Measurements from ENCODE around the gene P2RX1. TPM values are rescaled to one million over a fixed set of nuclear protein-coding genes. Genes with fewer than 3 reads are reported as not detected.

Gene P2RX1
- polyA plus RNA-seq, 1 donor from 2014 or later = 2.4 TPM

GRCh38 chr17:3924512-3925350 lies 8.5 kb upstream of the P2RX1 start:
- H3K36me3 Mint-ChIP-seq = no peaks in the 10 kb centered on the region
- H3K4me1 Mint-ChIP-seq = peaks cover 11 to 14% (median 14%) of the 10 kb centered on the region in 3 donors
- peak overlapping the region; percentile 64 to 91 (median 76) for H3K27ac Mint-ChIP-seq

GRCh38 chr17:3923466-3924190 lies 7.4 kb upstream of the P2RX1 start:
- H3K9me3 Mint-ChIP-seq = no peaks in the 10 kb centered on the region
- H3K27ac Mint-ChIP-seq = peak overlapping the region; percentile 76 to 91 (median 85)
- H3K27me3 Mint-ChIP-seq = no peaks in the 10 kb centered on the region
- H3K4me3 Mint-ChIP-seq = peak overlapping the region in 1 of 4 donors; percentile 9
- H3K36me3 Mint-ChIP-seq = no peaks in the 10 kb centered on the region
- H3K4me1 Mint-ChIP-seq = peaks cover 11 to 15% (median 14%) of the 10 kb centered on the region in 3 donors

More at GRCh38 chr17:3924512-3925350, 8.5 kb upstream of the P2RX1 start:
- H3K27me3 Mint-ChIP-seq = no peaks in the 10 kb centered on the region
- H3K4me3 Mint-ChIP-seq = peak overlapping the region in 1 of 4 donors; percentile 34
- no peaks in the 10 kb centered on the region for H3K9me3 Mint-ChIP-seq

DNA sequence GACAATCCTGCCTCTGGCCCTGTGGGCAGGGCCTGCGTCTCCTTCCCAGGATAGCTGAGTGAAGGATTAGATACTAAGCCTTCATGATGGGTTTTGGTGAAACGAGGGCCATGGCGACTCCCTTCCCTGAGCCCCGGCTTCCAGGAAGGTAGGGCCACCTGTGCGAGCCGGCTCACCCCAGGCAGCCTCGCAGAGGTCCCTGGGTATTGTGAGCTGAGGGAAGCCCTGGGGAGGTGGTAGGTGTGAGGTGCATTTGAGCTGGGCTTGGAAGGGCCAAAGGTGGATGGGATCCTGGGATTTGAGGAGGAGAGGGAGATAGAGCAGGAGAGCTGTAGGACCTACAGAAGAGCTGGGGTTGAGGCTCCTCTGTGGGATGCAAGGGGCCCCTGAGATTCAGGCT lies 6.5 kb upstream of the P2RX1 start:
- H3K36me3 Mint-ChIP-seq = no peaks in the 10 kb centered on the region
- no peaks in the 10 kb centered on the region for H3K9me3 Mint-ChIP-seq
- H3K4me1 Mint-ChIP-seq = peaks cover 11 to 19% (median 16%) of the 10 kb centered on the region in 3 donors
- H3K4me3 Mint-ChIP-seq = peak overlapping the region in 2 of 4 donors; percentile 1 to 60
- H3K27ac Mint-ChIP-seq = peak overlapping the region; percentile 85 to 89 (median 89)
- no peaks in the 10 kb centered on the region for H3K27me3 Mint-ChIP-seq

DNA sequence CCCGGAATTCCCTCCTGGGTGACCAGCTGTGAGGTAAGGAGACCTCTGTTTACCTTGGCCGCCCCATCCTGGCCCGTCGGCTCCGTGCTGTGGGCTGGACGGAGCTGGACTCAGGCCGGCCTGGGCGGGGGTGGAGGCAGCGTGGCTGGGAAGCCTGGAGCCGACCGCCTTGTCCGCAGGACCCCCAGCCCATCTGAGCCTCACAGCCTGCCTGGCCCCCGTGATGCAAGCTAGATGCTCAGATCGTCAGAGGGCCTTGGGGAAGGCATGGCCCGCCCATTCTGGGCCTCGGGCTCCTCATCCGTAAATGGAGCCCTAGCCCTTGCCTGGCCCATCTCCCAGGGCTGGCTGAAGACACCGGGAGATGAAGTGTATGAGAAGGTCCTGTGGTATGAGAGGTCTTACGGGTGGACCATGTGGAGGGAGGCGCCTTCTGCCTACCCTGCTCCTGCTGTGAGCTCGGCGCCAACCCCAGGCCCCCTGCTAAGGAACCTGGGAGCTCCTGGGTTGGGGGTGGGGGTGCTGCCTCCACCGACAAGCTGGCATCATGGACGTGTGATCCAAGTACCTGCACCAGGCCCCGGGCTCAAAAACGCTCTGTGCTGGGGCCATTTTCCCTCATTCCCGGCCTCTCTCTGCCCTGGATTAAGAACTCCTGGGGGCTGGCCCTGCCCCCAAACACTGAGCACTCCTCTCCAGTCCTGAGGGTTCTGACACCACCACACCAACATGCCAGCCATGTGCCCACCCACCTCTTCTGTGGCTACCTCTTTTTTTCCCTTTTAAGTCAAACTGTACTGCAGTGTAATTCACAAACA lies 5.4 kb upstream of the P2RX1 start:
- Mint-ChIP-seq H3K27ac (peak overlapping the region; percentile 16 to 89 (median 85)), H3K36me3 (no peaks in the 10 kb centered on the region), H3K4me1 (peaks cover 15 to 25% (median 21%) of the 10 kb centered on the region in 3 donors), H3K27me3 (no peaks in the 10 kb centered on the region), H3K9me3 (no peaks in the 10 kb centered on the region), H3K4me3 (peak overlapping the region in 1 of 4 donors; percentile 51)

DNA sequence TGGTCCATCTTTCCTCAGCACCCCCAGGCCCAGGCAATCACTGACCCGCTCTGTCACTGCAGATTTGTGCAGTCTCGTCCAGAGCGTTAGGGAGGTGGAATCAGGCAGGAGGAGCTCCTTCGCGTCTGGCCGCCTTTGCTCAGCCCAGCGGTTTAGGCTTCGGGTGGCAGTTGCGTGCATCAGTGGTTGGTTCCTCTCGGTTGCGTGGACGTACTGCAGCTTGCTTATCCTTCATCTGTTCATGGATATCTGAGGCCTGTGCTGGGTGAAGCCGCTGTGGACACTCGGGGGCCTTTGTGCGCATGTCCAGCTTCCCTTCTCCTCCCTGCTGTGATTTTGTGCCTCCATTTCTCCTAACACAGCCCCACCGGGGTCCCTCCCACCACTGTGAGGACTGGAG lies 4.7 kb upstream of the P2RX1 start:
- H3K4me3 Mint-ChIP-seq = no peak overlapping the region
- no peaks in the 10 kb centered on the region for H3K36me3 Mint-ChIP-seq
- peaks cover 16 to 29% (median 23%) of the 10 kb centered on the region in 3 donors for H3K4me1 Mint-ChIP-seq
- no peaks in the 10 kb centered on the region for H3K9me3 Mint-ChIP-seq
- H3K27me3 Mint-ChIP-seq = no peaks in the 10 kb centered on the region
- peak overlapping the region in 2 of 3 donors; percentile 61 to 71 for H3K27ac Mint-ChIP-seq

GRCh38 chr17:3919123-3919624 lies 2.9 kb upstream of the P2RX1 start:
- no peaks in the 10 kb centered on the region for H3K27me3 Mint-ChIP-seq
- no peaks in the 10 kb centered on the region for H3K9me3 Mint-ChIP-seq
- peaks cover 24 to 46% (median 37%) of the 10 kb centered on the region in 3 donors for H3K4me1 Mint-ChIP-seq
- no peaks in the 10 kb centered on the region for H3K36me3 Mint-ChIP-seq
- peak overlapping the region in 2 of 3 donors; percentile 88 to 93 for H3K27ac Mint-ChIP-seq
- no peak overlapping the region for H3K4me3 Mint-ChIP-seq

- Mint-ChIP-seq H3K36me3 (no peaks in the 10 kb centered on the region), H3K27me3 (no peaks in the 10 kb centered on the region), H3K27ac (peak overlapping the region in 2 of 3 donors; percentile 88 to 93), H3K4me1 (peaks cover 30 to 51% (median 42%) of the 10 kb centered on the region in 3 donors), H3K4me3 (peak overlapping the region in 1 of 4 donors; percentile 45), H3K9me3 (no peaks in the 10 kb centered on the region)
Observed at GRCh38 chr17:3918372-3919122, 2.3 kb upstream of the P2RX1 start.

GRCh38 chr17:3917391-3917931 lies 1.2 kb upstream of the P2RX1 start:
- Mint-ChIP-seq H3K27ac (peak overlapping the region in 2 of 3 donors; percentile 45 to 97), H3K9me3 (no peaks in the 10 kb centered on the region), H3K4me1 (peaks cover 25 to 48% (median 45%) of the 10 kb centered on the region in 3 donors), H3K27me3 (no peaks in the 10 kb centered on the region), H3K4me3 (peak overlapping the region in 3 of 4 donors; percentile 85 to 90 (median 89)), H3K36me3 (no peaks in the 10 kb centered on the region)

DNA sequence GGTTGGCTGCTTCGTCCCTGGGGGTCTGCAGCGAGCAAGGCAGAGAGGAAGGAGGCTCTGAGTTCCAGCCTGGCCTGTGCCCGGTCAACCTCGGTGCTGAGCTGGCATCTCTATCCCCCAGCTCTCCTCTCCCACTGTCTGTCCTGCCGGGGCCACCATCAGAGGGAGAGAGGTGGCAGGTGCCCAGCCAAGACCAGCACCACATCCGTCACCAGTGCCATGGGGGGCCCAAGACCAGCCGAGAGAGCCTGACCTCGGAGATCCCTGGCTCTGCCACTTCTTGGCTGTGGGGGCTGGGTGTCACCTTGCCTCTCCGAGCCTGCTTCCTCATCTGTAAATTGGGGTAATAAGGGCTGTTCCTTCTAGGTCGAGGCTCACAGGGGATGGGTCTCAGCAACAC lies 560 bp upstream of the P2RX1 start:
- H3K27me3 Mint-ChIP-seq = no peaks in the 10 kb centered on the region
- no peaks in the 10 kb centered on the region for H3K9me3 Mint-ChIP-seq
- peak overlapping the region; percentile 88 to 100 (median 97) for H3K27ac Mint-ChIP-seq
- H3K36me3 Mint-ChIP-seq = no peaks in the 10 kb centered on the region
- peaks cover 26 to 46% (median 46%) of the 10 kb centered on the region in 3 donors for H3K4me1 Mint-ChIP-seq
- peak overlapping the region; percentile 72 to 90 (median 87) for H3K4me3 Mint-ChIP-seq

- peak overlapping the region; percentile 97 to 100 (median 100) for H3K27ac Mint-ChIP-seq
Observed at GRCh38 chr17:3915581-3915994, 677 bp downstream of the P2RX1 start.

DNA sequence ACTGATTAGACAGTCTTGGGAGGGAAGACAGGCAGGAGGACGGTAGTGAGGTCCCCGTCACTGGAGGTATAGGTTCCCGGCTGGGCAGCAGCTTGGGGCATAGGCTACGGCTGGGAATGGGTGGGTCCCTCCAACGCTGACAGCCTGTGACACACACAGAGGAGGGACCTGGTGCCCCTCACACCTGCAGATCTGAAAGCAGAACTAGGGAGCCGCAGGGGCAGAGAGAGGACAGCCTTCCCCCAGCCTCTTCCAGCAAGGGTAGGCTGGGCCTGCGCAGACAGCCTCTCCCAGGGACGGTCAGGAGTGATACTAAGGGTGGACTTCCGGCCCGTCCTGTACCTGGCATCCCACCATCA lies 2.0 kb downstream of the P2RX1 start:
- Mint-ChIP-seq H3K4me3 (peak overlapping the region; percentile 72 to 96 (median 92)), H3K36me3 (no peaks in the 10 kb centered on the region), H3K27ac (peak overlapping the region; percentile 97 to 100 (median 100)), H3K9me3 (no peaks in the 10 kb centered on the region), H3K27me3 (no peaks in the 10 kb centered on the region), H3K4me1 (peaks cover 45 to 63% (median 59%) of the 10 kb centered on the region in 3 donors)

More at GRCh38 chr17:3915581-3915994, 677 bp downstream of the P2RX1 start:
- Mint-ChIP-seq H3K36me3 (no peaks in the 10 kb centered on the region), H3K4me3 (peak overlapping the region; percentile 72 to 96 (median 92)), H3K9me3 (no peaks in the 10 kb centered on the region), H3K27me3 (no peaks in the 10 kb centered on the region), H3K4me1 (peaks cover 36 to 55% (median 52%) of the 10 kb centered on the region in 3 donors)

DNA sequence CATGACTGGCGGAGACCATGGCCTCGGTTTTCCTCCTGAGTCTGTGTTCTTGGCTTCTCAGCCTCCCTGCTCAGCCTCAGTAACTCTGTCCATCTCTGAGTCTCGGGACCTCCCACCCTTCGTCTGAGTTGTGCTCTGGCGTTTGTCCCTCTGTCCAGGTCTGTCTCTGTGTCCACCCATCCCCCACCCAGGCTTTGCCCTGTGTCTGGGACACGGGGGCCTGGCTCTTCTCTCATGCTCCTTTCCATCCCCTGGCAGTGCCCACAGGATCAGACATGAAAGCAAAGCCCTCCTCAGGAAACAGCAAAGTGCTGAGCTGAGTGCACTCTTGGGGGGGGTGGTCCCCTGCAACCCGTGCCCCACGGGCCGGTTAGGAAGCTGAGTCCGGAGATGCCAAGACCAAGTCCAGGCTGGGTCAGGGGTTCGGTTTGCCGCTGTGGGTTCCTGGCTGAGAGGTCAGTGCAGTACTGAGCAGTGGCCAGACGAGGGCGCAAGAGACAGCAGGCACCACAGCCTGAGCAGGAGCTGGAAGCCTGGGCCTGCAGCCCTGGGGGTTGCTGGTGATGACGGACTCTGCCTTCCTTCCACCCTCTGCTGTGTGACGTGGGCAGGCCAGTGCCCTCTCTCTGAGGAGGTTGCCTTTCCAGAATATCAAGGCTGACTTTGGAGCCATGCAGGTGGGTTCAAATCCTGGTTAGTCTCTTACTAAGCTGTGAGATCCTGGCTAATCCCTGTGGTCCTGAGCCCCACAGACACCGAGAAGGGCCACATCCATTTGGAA lies 2.5 kb downstream of the P2RX1 start:
- Mint-ChIP-seq H3K27ac (peak overlapping the region; percentile 97 to 100 (median 100)), H3K36me3 (no peaks in the 10 kb centered on the region)

GRCh38 chr17:3912827-3913226 lies 3.4 kb downstream of the P2RX1 start:
- Mint-ChIP-seq H3K4me3 (peak overlapping the region in 2 of 4 donors; percentile 39 to 79), H3K27me3 (no peaks in the 10 kb centered on the region), H3K36me3 (no peaks in the 10 kb centered on the region), H3K9me3 (no peaks in the 10 kb centered on the region), H3K4me1 (peaks cover 48 to 65% (median 57%) of the 10 kb centered on the region in 3 donors), H3K27ac (peak overlapping the region; percentile 87 to 100 (median 97))

More for the DNA sequence above, 2.5 kb downstream of the P2RX1 start:
- no peaks in the 10 kb centered on the region for H3K9me3 Mint-ChIP-seq
- peaks cover 48 to 65% (median 60%) of the 10 kb centered on the region in 3 donors for H3K4me1 Mint-ChIP-seq
- no peaks in the 10 kb centered on the region for H3K27me3 Mint-ChIP-seq
- peak overlapping the region; percentile 72 to 96 (median 92) for H3K4me3 Mint-ChIP-seq

Measured in IgD-negative memory B cell (primary cell).